ENCODE measurements around the gene PPM1A. TPM values are rescaled to one million over a fixed set of nuclear protein-coding genes. Genes with fewer than 3 reads are reported as not detected.

PPM1A gene
- total and polyA plus RNA-seq, 2 of the 13 experiments (the other 11 are each of a cell fraction or from before 2014, with no cell fraction given): 23.3 to 29.8 TPM

- no peak for TF ChIP-seq ZNF460 (CRISPR knock-in tag; IDR thresholded peaks at IDR 0.05; ENCODE audit: borderline replicate concordance)
- TF ChIP-seq NFAT5 (CRISPR knock-in tag; IDR thresholded peaks at IDR 0.05): no peak; the same call in 1 of the 2 replicates
- no peak for TF ChIP-seq ZNF749 (CRISPR knock-in tag; IDR thresholded peaks at IDR 0.05; ENCODE audit: borderline replicate concordance)
- TF ChIP-seq SOX5 (CRISPR knock-in tag; IDR thresholded peaks at IDR 0.05; ENCODE audit: borderline replicate concordance): peak; percentile 21; the same call in 1 of the 2 replicates
- TF ChIP-seq PATZ1 (CRISPR knock-in tag; IDR thresholded peaks at IDR 0.05): peak; percentile 39
- no peak for TF ChIP-seq GRHL1 (CRISPR knock-in tag; conservative IDR thresholded peaks at IDR 0.05)
- TF ChIP-seq BATF2 (CRISPR knock-in tag; IDR thresholded peaks at IDR 0.05): peak; percentile 48; the same call in 1 of the 2 replicates
- no peak; the same call in 1 of the 2 replicates for TF ChIP-seq ZNF253 (CRISPR knock-in tag; IDR thresholded peaks at IDR 0.05; ENCODE audit: borderline replicate concordance)
- TF ChIP-seq ZNF512 (CRISPR knock-in tag; IDR thresholded peaks at IDR 0.05): no peak
- no peak for TF ChIP-seq ZBTB49 (CRISPR knock-in tag; IDR thresholded peaks at IDR 0.05; ENCODE audit: borderline replicate concordance)
- no peak for TF ChIP-seq ZNF776 (CRISPR knock-in tag; IDR thresholded peaks at IDR 0.05)
- no peak for TF ChIP-seq CC2D1A (CRISPR knock-in tag; IDR thresholded peaks at IDR 0.05)
- no peak for TF ChIP-seq ZNF572 (CRISPR knock-in tag; IDR thresholded peaks at IDR 0.05)
These were observed at the start of gene PPM1A (continued) for GRCh38 chr14:60248697-60249318.
